LNCaP clone FGC (cell line): ENCODE measurements around the gene GASK1A.
"Not testable (repeated sequence)": the region's sequence is repeated elsewhere in the genome, so short reads cannot be mapped to it uniquely, and the experiment has no call there.

Source experiments
- DNase-seq: peaks from one replicate; pipeline ENCODE4 v3.0.0-alpha.2; 2011; ENCODE audit warnings: low read depth
- H3K4me3 ChIP-seq: 2 replicates; pipeline ENCODE4 v1.5.1; 2011; ENCODE audit warnings: mild to moderate bottlenecking, low read depth, low read length, control low read depth
- CTCF ChIP-seq: IDR thresholded peaks from 2 replicates; pipeline ENCODE4 v1.5.1; 2012; ENCODE audit warnings: mild to moderate bottlenecking; ENCODE audit not compliant: control insufficient read depth, insufficient read depth; ENCODE audit errors: extremely low read depth

Gene GASK1A

DNA sequence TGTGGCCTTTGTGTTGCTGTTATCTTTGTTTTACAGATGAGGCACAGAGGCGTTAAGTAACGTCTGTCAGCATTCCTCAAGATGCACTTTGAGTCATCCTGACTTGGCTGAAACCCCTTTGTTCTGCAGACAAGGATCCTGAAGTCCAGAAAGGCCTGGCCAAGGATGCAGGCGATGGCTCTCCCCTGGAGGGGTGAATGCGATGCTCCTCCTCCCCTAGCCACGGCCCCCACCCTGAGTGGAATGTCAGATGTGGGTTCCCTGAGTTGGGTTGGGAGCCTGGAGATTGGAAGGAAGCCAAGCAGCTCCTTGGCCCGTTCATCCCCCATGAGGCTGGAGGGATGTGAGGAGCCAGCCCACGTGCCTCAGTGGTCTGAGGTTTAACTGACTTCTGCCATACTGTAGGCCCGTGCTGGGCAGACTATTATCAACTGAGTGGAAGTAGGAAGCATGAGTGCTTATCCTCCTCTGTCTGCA is 83.5 kb downstream of the GASK1A start:
- H3K4me3 ChIP-seq: no peak overlapping the region
- no peak for TF ChIP-seq CTCF
- DNase-seq: no peak

GRCh38 chr3:43063114-43063513 is 84.0 kb downstream of the GASK1A start:
- DNase-seq: no peak
- no peak overlapping the region for H3K4me3 ChIP-seq
- no peak for TF ChIP-seq CTCF

DNA sequence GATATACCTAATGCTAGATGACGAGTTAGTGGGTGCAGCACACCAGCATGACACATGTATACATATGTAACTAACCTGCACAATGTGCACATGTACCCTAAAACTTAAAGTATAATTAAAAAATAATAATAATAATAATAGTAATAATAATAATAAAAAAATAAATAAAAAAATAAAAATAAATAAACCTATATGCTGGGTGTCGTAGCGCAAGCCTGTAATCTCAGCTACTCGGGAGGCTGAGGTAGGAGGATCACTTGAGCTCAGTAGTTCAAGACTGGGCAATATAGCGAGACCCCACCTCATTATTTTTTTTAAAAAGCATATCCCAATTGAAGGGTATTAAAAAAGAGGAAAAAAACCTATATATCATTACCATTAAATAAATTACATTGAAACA is 91.6 kb downstream of the GASK1A start:
- not testable (repeated sequence) for H3K4me3 ChIP-seq, DNase-seq

GRCh38 chr3:43071313-43071893 is 92.3 kb downstream of the GASK1A start:
- no peak overlapping the region for H3K4me3 ChIP-seq
- DNase-seq: no peak
- peak; percentile 28; the same call in 1 of the 2 replicates for TF ChIP-seq CTCF

GRCh38 chr3:43072361-43072760 is 93.2 kb downstream of the GASK1A start:
- TF ChIP-seq CTCF: no peak
- DNase-seq: no peak
- no peak overlapping the region for H3K4me3 ChIP-seq

GRCh38 chr3:43073116-43073835 is 94.2 kb downstream of the GASK1A start:
- DNase-seq: no peak
- TF ChIP-seq CTCF: no peak
- no peak overlapping the region for H3K4me3 ChIP-seq

- no peak overlapping the region for H3K4me3 ChIP-seq
- DNase-seq: no peak
- no peak for TF ChIP-seq CTCF
These were observed 94.7 kb downstream of the GASK1A start for GRCh38 chr3:43073836-43074220.
